HG03460 (cell line): ENCODE measurements around the gene ADCY5.

Source experiments
- ATAC-seq: cut with Tn5 transposase; IDR thresholded peaks from one replicate; pipeline ENCODE4 v1.9.1; 2021; ENCODE audit not compliant: unreplicated experiment

ADCY5 gene

GRCh38 chr3:123312331-123313265 lies 136.3 kb downstream of the ADCY5 start:
- ATAC-seq, result no peak

- ATAC-seq, result no peak
Measured at GRCh38 chr3:123311201-123311600, 137.7 kb downstream of the ADCY5 start.

- no peak for ATAC-seq
Measured at GRCh38 chr3:123310741-123311140, 138.1 kb downstream of the ADCY5 start.

- no peak for ATAC-seq
Measured at GRCh38 chr3:123310186-123310585, 138.7 kb downstream of the ADCY5 start.

GRCh38 chr3:123307064-123307463 lies 141.8 kb downstream of the ADCY5 start:
- no peak for ATAC-seq

GRCh38 chr3:123305192-123305591 lies 143.7 kb downstream of the ADCY5 start:
- no peak for ATAC-seq

GRCh38 chr3:123303976-123304560 lies 144.8 kb downstream of the ADCY5 start:
- no peak for ATAC-seq

GRCh38 chr3:123302961-123303360 lies 145.9 kb downstream of the ADCY5 start:
- no peak for ATAC-seq

GRCh38 chr3:123301331-123302184 lies 147.3 kb downstream of the ADCY5 start:
- ATAC-seq, result no peak

GRCh38 chr3:123300583-123300982 lies 148.3 kb downstream of the ADCY5 start:
- no peak for ATAC-seq

- no peak for ATAC-seq
Measured at GRCh38 chr3:123300056-123300455, 148.8 kb downstream of the ADCY5 start.

- no peak for ATAC-seq
Measured at GRCh38 chr3:123299581-123299980, 149.3 kb downstream of the ADCY5 start.

GRCh38 chr3:123298903-123299302 lies 150.0 kb downstream of the ADCY5 start:
- no peak for ATAC-seq

GRCh38 chr3:123297627-123297899 lies 151.3 kb downstream of the ADCY5 start:
- ATAC-seq, result no peak

GRCh38 chr3:123296836-123297626 lies 151.9 kb downstream of the ADCY5 start:
- no peak for ATAC-seq

- no peak for ATAC-seq
Measured at GRCh38 chr3:123296261-123296660, 152.6 kb downstream of the ADCY5 start.

GRCh38 chr3:123295901-123296250 lies 153.0 kb downstream of the ADCY5 start:
- no peak for ATAC-seq

- ATAC-seq, result no peak
Measured at GRCh38 chr3:123295171-123295900, 153.6 kb downstream of the ADCY5 start.

- ATAC-seq, result no peak
Measured at GRCh38 chr3:123294296-123294938, 154.5 kb downstream of the ADCY5 start.
